Hematopoietic multipotent progenitor cell treated with erythropoietin and hydrocortisone succinate and interleukin-3 and kit ligand, for 17 days (in vitro differentiated cells): Measurements from ENCODE around the gene RNF32.
"Not testable (repeated sequence)": the region's sequence is repeated elsewhere in the genome, so short reads cannot be mapped to it uniquely, and the experiment has no call there.

Source experiments
- DNase-seq: peaks from one replicate; pipeline ENCODE4 v3.0.0-alpha.2; 2015; ENCODE audit warnings: low spot score

Gene RNF32

GRCh38 chr7:156614434-156615264, 25.9 kb upstream of the RNF32 start:
- no peak for DNase-seq

- DNase-seq: no peak
Observed at GRCh38 chr7:156616269-156617202, 24.0 kb upstream of the RNF32 start.

GRCh38 chr7:156617215-156617614, 23.4 kb upstream of the RNF32 start:
- no peak for DNase-seq

- DNase-seq: no peak
Observed at GRCh38 chr7:156618078-156618779, 22.3 kb upstream of the RNF32 start.

GRCh38 chr7:156618780-156619367, 21.7 kb upstream of the RNF32 start:
- DNase-seq: no peak

- DNase-seq: not testable (repeated sequence)
Observed at GRCh38 chr7:156619488-156620290, 20.9 kb upstream of the RNF32 start.

GRCh38 chr7:156620291-156620675, 20.3 kb upstream of the RNF32 start:
- no peak for DNase-seq

GRCh38 chr7:156621652-156622051, 18.9 kb upstream of the RNF32 start:
- no peak for DNase-seq

- no peak for DNase-seq
Observed at GRCh38 chr7:156625580-156625979, 15.0 kb upstream of the RNF32 start.

GRCh38 chr7:156626220-156626895, 14.2 kb upstream of the RNF32 start:
- no peak for DNase-seq

GRCh38 chr7:156628562-156628961, 12.0 kb upstream of the RNF32 start:
- DNase-seq: no peak

- DNase-seq: no peak
Observed at GRCh38 chr7:156629873-156630272, 10.7 kb upstream of the RNF32 start.

GRCh38 chr7:156634117-156634516, 6.5 kb upstream of the RNF32 start:
- no peak for DNase-seq

- no peak for DNase-seq
Observed at GRCh38 chr7:156635529-156636385, 4.8 kb upstream of the RNF32 start.

- not testable (repeated sequence) for DNase-seq
Observed at GRCh38 chr7:156637093-156637492, 3.5 kb upstream of the RNF32 start.

- DNase-seq: no peak
Observed at GRCh38 chr7:156638443-156639077, 2.0 kb upstream of the RNF32 start.

GRCh38 chr7:156639426-156640256, 933 bp upstream of the RNF32 start:
- DNase-seq: no peak

GRCh38 chr7:156640949-156641485, 443 bp downstream of the RNF32 start:
- no peak for DNase-seq
